ENCODE measurements around the gene OR1N2. TPM values are rescaled to one million over a fixed set of nuclear protein-coding genes. Genes with fewer than 3 reads are reported as not detected.
"Not testable (repeated sequence)": the region's sequence is repeated elsewhere in the genome, so short reads cannot be mapped to it uniquely, and the experiment has no call there.

The OR1N2 gene
- total and polyA plus RNA-seq, 4 donors, result not detected

DNA sequence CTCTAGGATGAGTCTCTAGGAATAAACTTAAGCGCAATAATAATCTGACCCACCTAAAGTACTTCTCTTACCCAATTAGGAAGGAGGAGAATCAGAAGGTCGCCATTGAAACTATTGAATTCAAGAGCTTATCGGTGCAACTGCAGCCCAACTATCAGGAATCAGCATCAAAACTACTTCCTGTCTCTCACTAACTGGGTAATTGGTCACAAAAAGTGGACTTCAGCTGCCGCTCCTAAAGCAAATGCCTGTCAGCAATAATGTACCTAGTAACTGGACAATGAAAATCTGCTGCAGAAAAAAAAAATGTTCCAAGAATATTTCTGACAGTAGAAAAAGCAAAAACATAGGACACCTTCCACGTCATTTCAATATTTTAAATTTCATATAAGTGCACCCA lies 27.0 kb downstream of the OR1N2 start:
- ATAC-seq (ENCODE audit: low FRiP score) (no peak), DNase-seq (no peak)
- no peaks in the 10 kb centered on the region for H3K27me3 ChIP-seq (ENCODE audit: control insufficient read depth in 1 of 2, insufficient read depth in 2 of 2, low read length in 1 of 2)
- H3K27ac ChIP-seq (ENCODE audit: low read depth in 1 of 2, low read length in 2 of 2), result no peak overlapping the region
- WGBS, 2 donors, result 69 to 70% methylated on average over 5 of the region's 5 CpGs
- H3K36me3 ChIP-seq (ENCODE audit: control insufficient read depth in 1 of 2, insufficient read depth in 2 of 2, low read length in 1 of 2), result no peaks in the 10 kb centered on the region
- no peak overlapping the region for H3K4me3 ChIP-seq (ENCODE audit: low read length in 2 of 2)
- H3K4me1 ChIP-seq (ENCODE audit: control insufficient read depth in 1 of 2, insufficient read depth in 2 of 2, low read length in 2 of 2), result no peaks in the 10 kb centered on the region
- intact Hi-C loops (cut with DNase I), result no loop called here
- H3K9me3 ChIP-seq (ENCODE audit: control insufficient read depth, low read length), result no peaks in the 10 kb centered on the region

DNA sequence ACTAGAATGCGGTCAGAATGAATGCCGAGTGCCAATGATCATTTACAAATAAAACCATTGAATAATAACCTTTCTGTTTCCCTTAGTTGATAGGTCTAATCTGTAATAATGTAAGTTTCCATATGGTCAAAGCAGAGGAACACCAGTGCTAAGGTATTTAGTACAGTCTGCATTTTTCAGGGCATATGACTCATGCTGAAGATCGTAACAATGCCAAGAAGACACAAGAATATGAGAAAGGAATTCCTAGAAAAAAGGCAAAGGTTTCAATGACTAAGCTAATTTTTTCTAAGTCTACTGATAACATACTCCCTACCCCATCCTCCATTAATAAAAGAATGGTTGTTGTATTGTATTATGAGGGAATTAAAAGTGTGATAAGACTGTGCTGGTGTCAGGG lies 27.4 kb downstream of the OR1N2 start:
- 80 to 84% methylated on average over 3 of the region's 3 CpGs for WGBS, 2 donors
- Histone ChIP-seq H3K36me3 (ENCODE audit: control insufficient read depth in 1 of 2, insufficient read depth in 2 of 2, low read length in 1 of 2) (no peaks in the 10 kb centered on the region), H3K27ac (ENCODE audit: low read depth in 1 of 2, low read length in 2 of 2) (no peak overlapping the region), H3K27me3 (ENCODE audit: control insufficient read depth in 1 of 2, insufficient read depth in 2 of 2, low read length in 1 of 2) (no peaks in the 10 kb centered on the region), H3K4me1 (ENCODE audit: control insufficient read depth in 1 of 2, insufficient read depth in 2 of 2, low read length in 2 of 2) (no peaks in the 10 kb centered on the region), H3K4me3 (ENCODE audit: low read length in 2 of 2) (no peak overlapping the region), H3K9me3 (ENCODE audit: control insufficient read depth, low read length) (no peaks in the 10 kb centered on the region)
- intact Hi-C loops (cut with DNase I), result no loop called here
- ATAC-seq (ENCODE audit: low FRiP score), result no peak
- DNase-seq, result no peak

DNA sequence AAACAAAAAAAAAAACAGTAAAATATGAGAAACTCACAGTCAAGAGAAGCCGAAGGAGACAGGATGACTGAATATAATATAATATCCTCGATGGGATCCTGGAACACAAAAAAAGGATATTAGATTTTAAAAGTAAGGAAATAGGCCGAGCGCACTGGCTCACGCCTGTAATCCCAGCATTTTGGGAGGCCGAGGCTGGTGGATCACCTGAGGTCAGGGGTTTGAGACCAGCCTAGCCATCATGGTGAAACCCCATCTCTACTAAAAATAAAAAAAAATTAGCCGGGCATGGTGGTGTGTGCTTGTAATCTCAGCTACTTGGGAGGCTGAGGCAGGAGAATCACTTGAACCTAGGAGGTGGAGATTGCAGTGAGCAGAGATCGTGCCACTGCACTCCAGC lies 30.4 kb downstream of the OR1N2 start, which contains the start of gene OR1L8:
Gene OR1L8, minus strand, starts transcription at position 101 of the 400 bp plus-strand sequence. CDS start 14,907 bp downstream, outside the sequence.
- H3K27me3 ChIP-seq (ENCODE audit: control insufficient read depth in 1 of 2, insufficient read depth in 2 of 2, low read length in 1 of 2); H3K9me3 ChIP-seq (ENCODE audit: control insufficient read depth, low read length); intact Hi-C loops (cut with DNase I); H3K4me1 ChIP-seq (ENCODE audit: control insufficient read depth in 1 of 2, insufficient read depth in 2 of 2, low read length in 2 of 2); H3K27ac ChIP-seq (ENCODE audit: low read depth in 1 of 2, low read length in 2 of 2); ATAC-seq (ENCODE audit: low FRiP score); DNase-seq; H3K36me3 ChIP-seq (ENCODE audit: control insufficient read depth in 1 of 2, insufficient read depth in 2 of 2, low read length in 1 of 2); H3K4me3 ChIP-seq (ENCODE audit: low read length in 2 of 2): not testable (repeated sequence)
- WGBS, 2 donors, result 85 to 86% methylated on average over 8 of the region's 8 CpGs

Other genes with a start within 250 kb of the OR1N2 start
- gene PTGS1, start 182.1 kb upstream of the OR1N2 start, total RNA-seq, result 10 to 100 TPM; 10.4 to 20.3 TPM
- gene PTGS1, start 182.1 kb upstream of the OR1N2 start, polyA plus RNA-seq, result 1 to 10 TPM; 3.1 to 5.9 TPM
- not detected for gene OR1J1, start 75.2 kb upstream of the OR1N2 start, total RNA-seq
- gene OR1J1, start 75.2 kb upstream of the OR1N2 start, polyA plus RNA-seq, result not detected
- gene OR1J2, start 42.3 kb upstream of the OR1N2 start, total RNA-seq, result not detected
- gene OR1J2, start 42.3 kb upstream of the OR1N2 start, polyA plus RNA-seq, result not detected
- gene OR1J4, start 34.0 kb upstream of the OR1N2 start, total RNA-seq, result not detected
- gene OR1J4, start 34.0 kb upstream of the OR1N2 start, polyA plus RNA-seq, result not detected
- not detected for gene OR1N1, start 25.8 kb upstream of the OR1N2 start, total RNA-seq
- gene OR1N1, start 25.8 kb upstream of the OR1N2 start, polyA plus RNA-seq, result not detected
- not detected for gene OR1L8, start 30.3 kb downstream of the OR1N2 start, total RNA-seq
- gene OR1L8, start 30.3 kb downstream of the OR1N2 start, polyA plus RNA-seq, result not detected
- not detected for gene OR1Q1, start 61.6 kb downstream of the OR1N2 start, total RNA-seq
- gene OR1Q1, start 61.6 kb downstream of the OR1N2 start, polyA plus RNA-seq, result not detected
- not detected for gene OR1B1, start 104.5 kb downstream of the OR1N2 start, total RNA-seq
- not detected for gene OR1B1, start 104.5 kb downstream of the OR1N2 start, polyA plus RNA-seq
- not detected for gene OR1L1, start 108.6 kb downstream of the OR1N2 start, total RNA-seq
- gene OR1L1, start 108.6 kb downstream of the OR1N2 start, polyA plus RNA-seq, result not detected
- not detected for gene OR1L3, start 122.0 kb downstream of the OR1N2 start, total RNA-seq
- not detected for gene OR1L3, start 122.0 kb downstream of the OR1N2 start, polyA plus RNA-seq
- gene OR1L4, start 170.9 kb downstream of the OR1N2 start, total RNA-seq, result not detected
- not detected for gene OR1L4, start 170.9 kb downstream of the OR1N2 start, polyA plus RNA-seq
- not detected for gene OR1L6, start 189.2 kb downstream of the OR1N2 start, total RNA-seq
- gene OR1L6, start 189.2 kb downstream of the OR1N2 start, polyA plus RNA-seq, result not detected
- gene OR5C1, start 235.8 kb downstream of the OR1N2 start, total RNA-seq, result not detected
- gene OR5C1, start 235.8 kb downstream of the OR1N2 start, polyA plus RNA-seq, result not detected
- not detected for gene OR1K1, start 247.0 kb downstream of the OR1N2 start, total RNA-seq
- not detected for gene OR1K1, start 247.0 kb downstream of the OR1N2 start, polyA plus RNA-seq